DND-41 (cell line): ENCODE data around the gene MAP2K3.
"Not testable (repeated sequence)": the region's sequence is repeated elsewhere in the genome, so short reads cannot be mapped to it uniquely, and the experiment has no call there.

Experiments used
- ATAC-seq: fragments of 200-7000 bp; cut with Tn5 transposase; 3 replicates; pipeline ENCODE4 v1.9.1; 2021; ENCODE audit warnings: low read depth; ENCODE audit not compliant: insufficient read depth
- DNase-seq: peaks from one replicate; pipeline ENCODE4 v3.0.0-alpha.2; 2020
- H2AFZ ChIP-seq: 2 replicates; pipeline ENCODE4 v1.6.0; 2012; ENCODE audit warnings: low read depth, low read length
- H3K27ac ChIP-seq: 2 replicates; pipeline ENCODE4 v1.5.1; 2012; ENCODE audit warnings: low read length, inconsistent platforms
- H3K27me3 ChIP-seq: fragments of 200-600 bp; sonication (generic); 2 replicates; pipeline ENCODE4 v1.6.0; 2012; ENCODE audit warnings: low read length, mild to moderate bottlenecking, inconsistent platforms; ENCODE audit not compliant: insufficient read depth, poor library complexity
- H3K36me3 ChIP-seq: 2 replicates; pipeline ENCODE4 v1.5.1; 2012; ENCODE audit warnings: low read length, inconsistent platforms; ENCODE audit not compliant: insufficient read depth
- H3K4me1 ChIP-seq: 2 replicates; pipeline ENCODE4 v1.5.1; 2012; ENCODE audit warnings: mild to moderate bottlenecking, low read length; ENCODE audit not compliant: insufficient read depth
- H3K4me2 ChIP-seq: 2 replicates; pipeline ENCODE4 v1.6.0; 2012; ENCODE audit warnings: mild to moderate bottlenecking, moderate library complexity, low read length, inconsistent platforms; ENCODE audit not compliant: insufficient read depth
- H3K4me3 ChIP-seq, 2 experiments: fragments of 200-600 bp in 1 of 2; shearing (Covaris generic) in 1 of 2; 2 replicates each; pipeline ENCODE4 v1.5.1; 2012 to 2016; ENCODE audit warnings: inconsistent platforms in 2 of 2, low read length in 2 of 2, mild to moderate bottlenecking in 2 of 2, low read depth in 1 of 2, moderate library complexity in 1 of 2
- H3K79me2 ChIP-seq: 2 replicates; pipeline ENCODE4 v1.6.0; 2012; ENCODE audit warnings: low read length, inconsistent platforms; ENCODE audit not compliant: insufficient read depth
- H3K9ac ChIP-seq: 2 replicates; pipeline ENCODE4 v1.6.0; 2012; ENCODE audit warnings: low read depth, mild to moderate bottlenecking, inconsistent platforms, low read length, moderate library complexity
- H3K9me3 ChIP-seq: 2 replicates; pipeline ENCODE4 v1.5.1; 2012; ENCODE audit warnings: low read length, moderate library complexity, mild to moderate bottlenecking, inconsistent platforms; ENCODE audit not compliant: insufficient read depth, severe bottlenecking
- H4K20me1 ChIP-seq: 2 replicates; pipeline ENCODE4 v1.6.0; 2012; ENCODE audit warnings: low read length; ENCODE audit not compliant: insufficient read depth
- CTCF ChIP-seq: IDR thresholded peaks from 2 replicates; pipeline ENCODE4 v1.5.1; 2012; ENCODE audit warnings: borderline replicate concordance, low read length, moderate library complexity, mild to moderate bottlenecking; ENCODE audit not compliant: poor library complexity, severe bottlenecking; ENCODE audit errors: extremely low read depth
- EZH2 ChIP-seq: IDR thresholded peaks from 3 replicates; pipeline ENCODE4 v1.6.1; 2012; ENCODE audit warnings: borderline replicate concordance, low read depth, mild to moderate bottlenecking, moderate library complexity, low read length, inconsistent platforms; ENCODE audit not compliant: severe bottlenecking

The MAP2K3 gene

GRCh38 chr17:21330436-21331160 is 46.1 kb downstream of the MAP2K3 start:
- Histone ChIP-seq H3K4me3 (no peak overlapping the region), H3K9ac (no peak overlapping the region), H4K20me1 (no peaks in the 10 kb centered on the region), H3K79me2 (no peaks in the 10 kb centered on the region), H3K9me3 (peaks cover 2% of the 10 kb centered on the region), H3K27me3 (no peaks in the 10 kb centered on the region), H3K27ac (no peak overlapping the region), H2AFZ (no peak overlapping the region), H3K4me1 (no peaks in the 10 kb centered on the region), H3K4me2 (no peak overlapping the region), H3K36me3 (no peaks in the 10 kb centered on the region)
- ATAC-seq: no peak
- no peak for DNase-seq
- no peak for TF ChIP-seq CTCF
- TF ChIP-seq EZH2: no peak

- H3K9me3 ChIP-seq, H2AFZ ChIP-seq, H3K79me2 ChIP-seq, ATAC-seq, H3K4me3 ChIP-seq, H3K27me3 ChIP-seq, H4K20me1 ChIP-seq, DNase-seq, H3K4me2 ChIP-seq, H3K27ac ChIP-seq, H3K9ac ChIP-seq, H3K36me3 ChIP-seq, H3K4me1 ChIP-seq: not testable (repeated sequence)
Observed at GRCh38 chr17:21336541-21337294, 52.2 kb downstream of the MAP2K3 start.

GRCh38 chr17:21337981-21338625 is 53.6 kb downstream of the MAP2K3 start:
- H3K9ac ChIP-seq, H3K27me3 ChIP-seq, H3K9me3 ChIP-seq, H3K27ac ChIP-seq, H3K36me3 ChIP-seq, H3K4me2 ChIP-seq, H3K79me2 ChIP-seq, H2AFZ ChIP-seq, H4K20me1 ChIP-seq, ATAC-seq, H3K4me1 ChIP-seq, H3K4me3 ChIP-seq, DNase-seq: not testable (repeated sequence)

- Histone ChIP-seq H3K4me2 (no peak overlapping the region), H3K27ac (no peak overlapping the region), H3K79me2 (no peaks in the 10 kb centered on the region), H2AFZ (no peak overlapping the region), H4K20me1 (no peaks in the 10 kb centered on the region), H3K4me3 (no peak overlapping the region), H3K27me3 (no peaks in the 10 kb centered on the region), H3K9ac (no peak overlapping the region), H3K36me3 (no peaks in the 10 kb centered on the region), H3K4me1 (no peaks in the 10 kb centered on the region), H3K9me3 (no peaks in the 10 kb centered on the region)
- no peak for TF ChIP-seq EZH2
- no peak for TF ChIP-seq CTCF
- DNase-seq (no peak), ATAC-seq (no peak)
Observed at GRCh38 chr17:21339011-21339410, 54.5 kb downstream of the MAP2K3 start.

GRCh38 chr17:21339571-21339970 is 55.1 kb downstream of the MAP2K3 start:
- DNase-seq, H3K27me3 ChIP-seq, ATAC-seq, H2AFZ ChIP-seq, H3K4me1 ChIP-seq, H3K36me3 ChIP-seq, H3K79me2 ChIP-seq, H3K9me3 ChIP-seq, H3K9ac ChIP-seq, H4K20me1 ChIP-seq, H3K4me3 ChIP-seq, H3K4me2 ChIP-seq, H3K27ac ChIP-seq: not testable (repeated sequence)

GRCh38 chr17:21340407-21340806 is 55.9 kb downstream of the MAP2K3 start:
- H3K9ac ChIP-seq, ATAC-seq, H2AFZ ChIP-seq, H3K4me2 ChIP-seq, H3K27ac ChIP-seq, H4K20me1 ChIP-seq, H3K4me1 ChIP-seq, H3K79me2 ChIP-seq, DNase-seq, H3K27me3 ChIP-seq, H3K9me3 ChIP-seq, H3K4me3 ChIP-seq, H3K36me3 ChIP-seq: not testable (repeated sequence)
